Measurements from ENCODE around the gene MAN1A2.

GRCh38 chr1:117479086-117479485, 111.8 kb downstream of the MAN1A2 start:
- TF ChIP-seq POLR2A (IDR thresholded peaks at IDR 0.05) (no peak), CTCF (IDR thresholded peaks at IDR 0.05) (no peak)
